Measurements from ENCODE around the gene CREB3. TPM values are rescaled to one million over a fixed set of nuclear protein-coding genes. Genes with fewer than 3 reads are reported as not detected.

The CREB3 gene
- polyA plus RNA-seq, 1 experiment: 51.1 TPM

DNA sequence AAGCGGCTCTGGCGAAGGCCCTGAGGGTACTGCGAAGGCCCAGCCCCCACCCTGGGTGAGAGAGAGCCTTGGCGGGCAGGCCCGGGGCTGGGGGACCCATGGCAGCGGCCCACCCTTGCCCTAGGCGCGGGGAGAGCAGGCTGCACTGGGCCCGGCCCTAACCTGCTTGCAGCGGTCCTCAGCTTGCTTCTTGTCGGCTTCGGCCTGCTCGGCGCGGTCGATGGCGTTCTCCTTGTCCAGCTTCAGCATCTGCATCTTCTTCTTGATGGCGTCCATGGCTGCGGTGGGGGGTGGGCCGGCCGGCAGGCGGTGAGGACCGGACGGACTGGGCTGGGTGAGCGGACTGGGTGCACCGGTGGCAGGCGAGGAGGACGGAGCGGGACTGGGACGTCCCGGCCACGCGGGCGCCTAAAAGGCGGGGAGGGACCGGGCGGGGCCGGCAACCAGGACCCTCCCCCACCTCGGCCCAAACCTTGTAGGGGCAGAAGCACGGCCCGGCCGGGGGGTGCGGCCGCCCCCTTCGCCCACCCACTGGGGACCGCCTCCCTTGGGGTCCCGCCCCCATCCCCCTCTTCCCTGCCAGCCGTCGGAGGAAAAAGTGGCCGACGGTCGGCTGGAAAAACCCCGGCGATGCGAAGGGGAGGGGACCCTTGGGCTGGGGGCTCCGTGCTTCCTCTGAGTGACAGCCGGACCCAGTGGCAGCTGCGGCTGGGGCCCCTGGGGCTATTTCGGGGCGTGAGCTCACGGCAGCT, 42.7 kb upstream of the CREB3 start, which contains the start of gene TPM2:
TSS of gene TPM2 (minus strand) at position 384 of the 752 bp plus-strand sequence. CDS start at position 276, 108 bp downstream.
- Histone ChIP-seq H3K9me3 (ENCODE audit: control insufficient read depth, insufficient read depth, low read length) (no peaks in the 10 kb centered on the region; the same call in 1 of the 2 replicates), H3K27me3 (ENCODE audit: control insufficient read depth, insufficient read depth, low read length) (no peaks in the 10 kb centered on the region), H3K27ac (ENCODE audit: low read depth, low read length) (peak within 1 kb of the TSS; percentile 97), H3K4me3 (ENCODE audit: low read depth, low read length) (peak within 1 kb of the TSS; percentile 98)
- CTCF ChIA-PET: interaction anchor here (2.1 kb wide), 1 partner anchor 29 kb away, joined by 7 read pairs; no protein-coding TSS in a partner anchor
- peak; percentile 84 for DNase-seq (ENCODE audit: low read depth, low spot score)
- TF ChIP-seq CTCF (IDR thresholded peaks at IDR 0.05; ENCODE audit: low read depth, low read length): no peak
- POLR2A ChIA-PET: interaction anchor here (0.6 to 9.1 kb wide), 19 partner anchors 9 to 338 kb away, joined by 3 to 101 read pairs (median 7); partner anchors contain the start of genes CA9, CCDC107, CREB3 and GBA2

DNA sequence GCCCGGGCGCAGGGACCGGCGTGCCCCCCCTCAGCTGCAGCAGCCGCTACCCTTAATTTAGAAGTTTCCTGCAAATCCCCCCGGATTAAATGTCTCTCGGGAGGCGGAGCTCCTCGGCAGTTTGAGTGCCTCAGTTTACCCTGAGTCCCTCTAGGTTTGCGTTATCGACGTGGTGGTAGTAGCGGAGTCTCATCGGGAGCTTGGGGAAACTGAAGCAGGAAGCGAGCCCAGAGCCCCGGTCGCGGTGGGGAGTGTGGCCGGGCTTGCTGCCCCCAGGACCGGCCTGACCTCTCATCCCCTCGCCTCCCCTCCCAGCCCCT, 42.2 kb upstream of the CREB3 start:
- CTCF ChIA-PET: interaction anchor here (1.1 to 2.8 kb wide), 2 partner anchors 26 to 29 kb away, joined by 3 to 10 read pairs; partner anchors contain the start of gene ARHGEF39
- Histone ChIP-seq H3K27ac (ENCODE audit: low read depth, low read length) (peak overlapping the region; percentile 92), H3K27me3 (ENCODE audit: control insufficient read depth, insufficient read depth, low read length) (no peaks in the 10 kb centered on the region), H3K4me3 (ENCODE audit: low read depth, low read length) (peak overlapping the region; percentile 98), H3K9me3 (ENCODE audit: control insufficient read depth, insufficient read depth, low read length) (no peaks in the 10 kb centered on the region; the same call in 1 of the 2 replicates)
- no peak for DNase-seq (ENCODE audit: low read depth, low spot score)
- POLR2A ChIA-PET: interaction anchor here (0.8 to 9.1 kb wide), 17 partner anchors 10 to 500 kb away, joined by 3 to 101 read pairs (median 7); partner anchors contain the start of genes CA9, CCDC107, CREB3 and GBA2
- TF ChIP-seq CTCF (IDR thresholded peaks at IDR 0.05; ENCODE audit: low read depth, low read length): no peak

DNA sequence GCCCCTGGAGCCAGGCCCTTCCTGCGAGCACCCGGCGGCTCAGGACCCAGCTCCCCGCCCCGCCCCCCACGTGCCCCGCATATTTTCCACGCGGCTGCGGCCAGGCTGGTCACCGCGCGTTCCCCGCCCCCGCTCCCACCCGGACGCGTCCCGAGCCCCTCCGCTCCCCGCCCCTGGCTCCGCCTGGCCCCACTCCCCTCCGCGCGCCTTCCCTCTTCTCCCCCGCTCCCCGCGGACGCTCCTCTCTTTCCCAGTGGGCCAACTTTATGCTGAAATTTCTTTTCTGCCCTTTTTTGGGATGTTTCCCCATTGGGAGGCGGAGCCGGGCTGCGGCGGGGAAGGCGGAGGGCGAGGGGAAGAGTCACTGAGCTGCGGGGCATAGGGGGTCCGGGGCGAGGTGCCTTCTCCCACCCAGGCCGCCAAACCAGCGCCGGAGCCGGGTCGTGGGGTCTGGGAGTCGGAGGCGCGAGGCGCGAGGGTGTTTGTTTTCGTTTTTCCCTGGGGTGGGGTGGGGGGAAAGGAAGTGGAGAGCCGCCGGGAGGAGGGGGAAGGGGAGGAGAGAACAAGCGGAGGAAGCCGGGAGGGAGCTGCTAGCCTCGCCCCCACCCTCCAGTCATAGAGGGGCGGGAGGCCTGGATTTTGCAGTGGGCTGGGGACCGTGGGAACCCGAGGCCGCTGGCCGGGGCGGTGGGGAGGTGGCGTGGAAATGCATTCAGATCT, 41.7 kb upstream of the CREB3 start:
- TF ChIP-seq CTCF (IDR thresholded peaks at IDR 0.05; ENCODE audit: low read depth, low read length): no peak

GRCh38 chr9:35691334-35691650, 41.2 kb upstream of the CREB3 start:
- CTCF ChIA-PET: interaction anchor here (0.6 to 2.8 kb wide), 3 partner anchors 27 to 36 kb away, joined by 3 to 10 read pairs (median 4); partner anchors contain the start of gene ARHGEF39
- Histone ChIP-seq H3K27ac (ENCODE audit: low read depth, low read length) (peak overlapping the region; percentile 97), H3K4me3 (ENCODE audit: low read depth, low read length) (peak overlapping the region; percentile 98), H3K9me3 (ENCODE audit: control insufficient read depth, insufficient read depth, low read length) (no peaks in the 10 kb centered on the region; the same call in 1 of the 2 replicates), H3K27me3 (ENCODE audit: control insufficient read depth, insufficient read depth, low read length) (no peaks in the 10 kb centered on the region)
- DNase-seq (ENCODE audit: low read depth, low spot score): no peak
- POLR2A ChIA-PET: interaction anchor here (0.7 to 9.1 kb wide), 14 partner anchors 11 to 499 kb away, joined by 3 to 101 read pairs (median 8); partner anchors contain the start of genes CA9, CCDC107, CREB3 and RMRP
- TF ChIP-seq CTCF (IDR thresholded peaks at IDR 0.05; ENCODE audit: low read depth, low read length): no peak

More for the DNA sequence above, 41.7 kb upstream of the CREB3 start:
- no peaks in the 10 kb centered on the region for H3K27me3 ChIP-seq (ENCODE audit: control insufficient read depth, insufficient read depth, low read length)
- CTCF ChIA-PET: interaction anchor here (0.6 to 2.8 kb wide), 3 partner anchors 26 to 37 kb away, joined by 3 to 10 read pairs (median 4); partner anchors contain the start of gene ARHGEF39
- DNase-seq (ENCODE audit: low read depth, low spot score): no peak
- POLR2A ChIA-PET: interaction anchor here (0.7 to 9.1 kb wide), 19 partner anchors 10 to 500 kb away, joined by 3 to 101 read pairs (median 6); partner anchors contain the start of genes CA9, CCDC107, CREB3 and GBA2
- H3K9me3 ChIP-seq (ENCODE audit: control insufficient read depth, insufficient read depth, low read length): no peaks in the 10 kb centered on the region; the same call in 1 of the 2 replicates
- H3K4me3 ChIP-seq (ENCODE audit: low read depth, low read length): peak overlapping the region; percentile 98
- peak overlapping the region; percentile 97 for H3K27ac ChIP-seq (ENCODE audit: low read depth, low read length)
